Activated CD4-positive, alpha-beta T cell treated with anti-CD3 and anti-CD28 coated beads, Interleukin-2, amount 10 ng/mL, durations not matched to agents 7 days and 5 days (primary cell): ENCODE results near the gene CD96. TPM values are rescaled to one million over a fixed set of nuclear protein-coding genes. Genes with fewer than 3 reads are reported as not detected.

Source experiments
- CTCF ChIA-PET: fragments of 350-600 bp; sonication (Branson Sonifier 250); formaldehyde crosslinking; loops from one replicate; lab custom pipeline; 2021; ENCODE audit warnings: antibody characterized with exemption; lab: Charles Lee
- POLR2A ChIA-PET: fragments of 350-600 bp; sonication (Branson Sonifier 250); formaldehyde crosslinking; loops from one replicate; lab custom pipeline; 2021; ENCODE audit warnings: antibody characterized with exemption; lab: Charles Lee
- DNase-seq: peaks from one replicate; pipeline ENCODE4 v3.0.0-alpha.2; 2020
- H3K27ac Mint-ChIP-seq: one replicate; pipeline ENCODE4 v1.8.0; 2021; ENCODE audit warnings: mild to moderate bottlenecking, moderate library complexity, mixed read lengths
- H3K27me3 Mint-ChIP-seq: one replicate; pipeline ENCODE4 v1.8.0; 2021; ENCODE audit warnings: mixed read lengths
- H3K36me3 Mint-ChIP-seq: one replicate; pipeline ENCODE4 v1.8.0; 2021; ENCODE audit warnings: low read depth, mixed read lengths
- H3K4me1 Mint-ChIP-seq: one replicate; pipeline ENCODE4 v1.8.0; 2021; ENCODE audit warnings: mixed read lengths
- H3K4me3 Mint-ChIP-seq: one replicate; pipeline ENCODE4 v1.8.0; 2021; ENCODE audit warnings: mild to moderate bottlenecking, moderate library complexity, mixed read lengths
- H3K9me3 Mint-ChIP-seq: one replicate; pipeline ENCODE4 v1.8.0; 2021; ENCODE audit warnings: mixed read lengths
- total RNA-seq, 2 experiments: library from RNA; stranded (reverse); gene quantifications; one replicate each; pipeline ENCODE4 v1.2.3, GENCODE V29; 2021

The CD96 gene
- total RNA-seq, 2 experiments from 2014 or later, result 271 to 307 TPM

- no peak overlapping the region for H3K4me3 Mint-ChIP-seq
- no peak overlapping the region for H3K27ac Mint-ChIP-seq
- no peak for DNase-seq
- H3K36me3 Mint-ChIP-seq, result peaks cover 69% of the 10 kb centered on the region
- H3K4me1 Mint-ChIP-seq, result peaks cover 55% of the 10 kb centered on the region
- H3K27me3 Mint-ChIP-seq, result no peaks in the 10 kb centered on the region
- no peaks in the 10 kb centered on the region for H3K9me3 Mint-ChIP-seq
- ChIA-PET POLR2A (no interaction called here), CTCF (no interaction called here)
Observed at GRCh38 chr3:111570404-111571030, 28.5 kb downstream of the CD96 start.

DNA sequence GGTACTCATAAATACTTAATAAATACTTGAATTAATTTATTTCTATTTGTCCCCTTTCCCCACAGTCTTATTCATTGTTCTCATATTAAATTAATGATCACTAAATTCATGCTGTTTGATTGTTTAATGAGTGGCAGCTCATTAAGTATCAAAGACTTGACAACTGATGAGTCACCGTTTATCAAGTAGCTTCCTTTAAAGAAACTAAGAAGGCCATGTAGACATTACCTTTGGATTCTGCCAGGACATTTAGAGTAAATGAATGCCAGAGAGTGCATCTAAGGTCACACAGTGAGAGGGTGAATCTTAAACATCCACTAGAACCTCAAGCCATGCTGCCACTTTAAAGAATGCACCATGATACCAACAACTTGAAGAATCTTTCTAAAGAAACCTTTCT, 29.3 kb downstream of the CD96 start:
- POLR2A ChIA-PET, result no interaction called here
- peaks cover 58% of the 10 kb centered on the region for H3K4me1 Mint-ChIP-seq
- H3K9me3 Mint-ChIP-seq, result no peaks in the 10 kb centered on the region
- no peak for DNase-seq
- H3K4me3 Mint-ChIP-seq, result no peak overlapping the region
- CTCF ChIA-PET, result no interaction called here
- H3K27ac Mint-ChIP-seq, result no peak overlapping the region
- peaks cover 73% of the 10 kb centered on the region for H3K36me3 Mint-ChIP-seq
- H3K27me3 Mint-ChIP-seq, result no peaks in the 10 kb centered on the region

GRCh38 chr3:111571907-111572460, 30.0 kb downstream of the CD96 start:
- Mint-ChIP-seq H3K4me1 (peaks cover 57% of the 10 kb centered on the region), H3K4me3 (no peak overlapping the region), H3K9me3 (no peaks in the 10 kb centered on the region), H3K27me3 (no peaks in the 10 kb centered on the region), H3K36me3 (peaks cover 72% of the 10 kb centered on the region), H3K27ac (no peak overlapping the region)
- POLR2A ChIA-PET, result no interaction called here
- CTCF ChIA-PET, result interaction anchor here (2.8 kb wide), 1 partner anchor 44 kb away, joined by 9 read pairs; no protein-coding TSS in a partner anchor
- DNase-seq, result no peak

GRCh38 chr3:111577113-111577512, 35.1 kb downstream of the CD96 start:
- no peak for DNase-seq
- Mint-ChIP-seq H3K36me3 (peaks cover 79% of the 10 kb centered on the region), H3K9me3 (peaks cover 2% of the 10 kb centered on the region), H3K27me3 (no peaks in the 10 kb centered on the region), H3K4me3 (no peak overlapping the region), H3K4me1 (peaks cover 66% of the 10 kb centered on the region), H3K27ac (no peak overlapping the region)
- POLR2A ChIA-PET, result no interaction called here
- CTCF ChIA-PET, result interaction anchor here (0.7 to 2.8 kb wide), 10 partner anchors 16 to 140 kb away, joined by 3 to 23 read pairs (median 8); no protein-coding TSS in a partner anchor

- Mint-ChIP-seq H3K4me3 (no peak overlapping the region), H3K9me3 (peaks cover 7% of the 10 kb centered on the region), H3K27me3 (no peaks in the 10 kb centered on the region), H3K36me3 (peaks cover 79% of the 10 kb centered on the region), H3K4me1 (peaks cover 65% of the 10 kb centered on the region), H3K27ac (peak overlapping the region; percentile 0)
- ChIA-PET CTCF (interaction anchor here (0.6 to 2.8 kb wide), 19 partner anchors 10 to 435 kb away, joined by 3 to 23 read pairs (median 4); no protein-coding TSS in a partner anchor), POLR2A (interaction anchor here (0.6 kb wide), 1 partner anchor 1733 kb away, joined by 3 read pairs; no protein-coding TSS in a partner anchor)
- no peak for DNase-seq
Observed at GRCh38 chr3:111577798-111578685, 36.0 kb downstream of the CD96 start.

- ChIA-PET POLR2A (no interaction called here), CTCF (interaction anchor here (0.6 to 2.8 kb wide), 11 partner anchors 10 to 435 kb away, joined by 3 to 23 read pairs (median 5); no protein-coding TSS in a partner anchor)
- Mint-ChIP-seq H3K36me3 (peaks cover 79% of the 10 kb centered on the region), H3K4me3 (no peak overlapping the region), H3K27me3 (no peaks in the 10 kb centered on the region), H3K4me1 (peaks cover 66% of the 10 kb centered on the region), H3K9me3 (peaks cover 7% of the 10 kb centered on the region), H3K27ac (no peak overlapping the region)
- DNase-seq, result no peak
Observed at GRCh38 chr3:111578867-111579266, 36.9 kb downstream of the CD96 start.

DNA sequence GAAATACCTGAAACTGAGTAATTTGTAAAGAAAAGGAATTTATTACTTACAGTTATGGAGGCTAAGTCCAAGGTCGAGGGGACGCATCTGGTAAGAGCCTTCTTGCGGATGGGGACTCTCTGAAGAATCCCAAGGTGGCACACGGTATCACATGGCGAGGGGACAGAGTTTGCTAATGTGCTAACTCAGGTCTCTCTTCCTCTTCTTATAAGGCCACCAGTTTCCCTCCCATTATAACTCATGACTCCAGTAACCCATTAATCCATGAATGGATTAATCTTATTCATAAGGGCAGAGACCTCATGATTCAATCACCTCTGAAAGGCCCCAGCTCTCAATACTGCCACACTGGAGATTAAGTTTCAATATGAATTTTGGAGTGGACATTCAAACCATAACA, 37.5 kb downstream of the CD96 start:
- Mint-ChIP-seq H3K4me1 (peaks cover 67% of the 10 kb centered on the region), H3K9me3 (peaks cover 7% of the 10 kb centered on the region), H3K4me3 (no peak overlapping the region), H3K36me3 (peaks cover 84% of the 10 kb centered on the region), H3K27me3 (no peaks in the 10 kb centered on the region), H3K27ac (no peak overlapping the region)
- no peak for DNase-seq
- ChIA-PET POLR2A (no interaction called here), CTCF (interaction anchor here (0.5 to 2.8 kb wide), 4 partner anchors 11 to 37 kb away, joined by 3 to 23 read pairs (median 8); no protein-coding TSS in a partner anchor)

- Mint-ChIP-seq H3K4me1 (peaks cover 59% of the 10 kb centered on the region), H3K4me3 (no peak overlapping the region)
- CTCF ChIA-PET, result interaction anchor here (1.2 kb wide), 1 partner anchor 18 kb away, joined by 4 read pairs; no protein-coding TSS in a partner anchor
Observed at GRCh38 chr3:111581403-111582119, 39.6 kb downstream of the CD96 start.

GRCh38 chr3:111582120-111582474, 40.1 kb downstream of the CD96 start:
- H3K27ac Mint-ChIP-seq, result no peak overlapping the region
- no peak overlapping the region for H3K4me3 Mint-ChIP-seq
- no peak for DNase-seq
- H3K36me3 Mint-ChIP-seq, result peaks cover 90% of the 10 kb centered on the region
- no peaks in the 10 kb centered on the region for H3K27me3 Mint-ChIP-seq
- ChIA-PET CTCF (no interaction called here), POLR2A (no interaction called here)
- H3K4me1 Mint-ChIP-seq, result peaks cover 57% of the 10 kb centered on the region
- H3K9me3 Mint-ChIP-seq, result peaks cover 16% of the 10 kb centered on the region

More at GRCh38 chr3:111581403-111582119, 39.6 kb downstream of the CD96 start:
- no peak for DNase-seq
- Mint-ChIP-seq H3K27me3 (no peaks in the 10 kb centered on the region), H3K36me3 (peaks cover 90% of the 10 kb centered on the region), H3K27ac (no peak overlapping the region), H3K9me3 (peaks cover 13% of the 10 kb centered on the region)
- POLR2A ChIA-PET, result no interaction called here

DNA sequence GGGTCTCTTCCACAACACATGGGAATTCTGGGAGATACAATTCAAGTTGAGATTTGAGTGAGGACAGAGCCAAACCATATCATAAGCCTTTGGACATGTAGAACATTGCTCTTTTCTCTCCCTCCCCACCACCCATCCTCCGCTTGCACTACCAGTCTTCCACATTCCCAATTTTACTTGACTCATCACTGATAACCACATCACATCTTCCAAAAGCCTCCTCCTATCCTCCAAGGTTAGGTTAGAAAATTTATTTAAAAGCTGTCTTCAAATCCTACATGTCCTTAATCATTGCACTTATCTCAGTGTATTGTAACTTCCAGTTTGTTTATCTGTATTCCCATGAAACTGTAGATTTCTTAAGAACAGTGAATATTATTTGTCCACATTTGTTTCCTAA, 42.7 kb downstream of the CD96 start:
- Mint-ChIP-seq H3K36me3 (peaks cover 87% of the 10 kb centered on the region), H3K4me3 (no peak overlapping the region), H3K4me1 (peaks cover 55% of the 10 kb centered on the region), H3K27ac (no peak overlapping the region), H3K9me3 (peaks cover 16% of the 10 kb centered on the region), H3K27me3 (no peaks in the 10 kb centered on the region)
- DNase-seq, result no peak
- CTCF ChIA-PET, result interaction anchor here (1.0 kb wide), 1 partner anchor 9 kb away, joined by 5 read pairs; no protein-coding TSS in a partner anchor
- POLR2A ChIA-PET, result no interaction called here

- DNase-seq, result no peak
- POLR2A ChIA-PET, result no interaction called here
- H3K4me1 Mint-ChIP-seq, result peaks cover 55% of the 10 kb centered on the region
- H3K27me3 Mint-ChIP-seq, result no peaks in the 10 kb centered on the region
- no peak overlapping the region for H3K4me3 Mint-ChIP-seq
- no peak overlapping the region for H3K27ac Mint-ChIP-seq
- peaks cover 87% of the 10 kb centered on the region for H3K36me3 Mint-ChIP-seq
- CTCF ChIA-PET, result interaction anchor here (1.0 kb wide), 1 partner anchor 8 kb away, joined by 5 read pairs; no protein-coding TSS in a partner anchor
- H3K9me3 Mint-ChIP-seq, result peaks cover 16% of the 10 kb centered on the region
Observed at GRCh38 chr3:111585217-111585616, 43.2 kb downstream of the CD96 start.

GRCh38 chr3:111588527-111588926, 46.5 kb downstream of the CD96 start:
- DNase-seq, result no peak
- H3K27ac Mint-ChIP-seq, result no peak overlapping the region
- peaks cover 59% of the 10 kb centered on the region for H3K4me1 Mint-ChIP-seq
- POLR2A ChIA-PET, result no interaction called here
- H3K36me3 Mint-ChIP-seq, result peaks cover 79% of the 10 kb centered on the region
- peaks cover 9% of the 10 kb centered on the region for H3K9me3 Mint-ChIP-seq
- CTCF ChIA-PET, result interaction anchor here (1.0 to 2.1 kb wide), 3 partner anchors 28 to 43 kb away, joined by 3 to 10 read pairs (median 4); no protein-coding TSS in a partner anchor
- no peak overlapping the region for H3K4me3 Mint-ChIP-seq
- no peaks in the 10 kb centered on the region for H3K27me3 Mint-ChIP-seq
